Testis (tissue), 3 donors: ENCODE data around the gene GRM7. TPM values are rescaled to one million over a fixed set of nuclear protein-coding genes. Genes with fewer than 3 reads are reported as not detected.

Source experiments
- DNase-seq: peaks from one replicate; pipeline ENCODE4 v3.0.0-alpha.2; 2019
- H3K27ac ChIP-seq, 2 donors: fragments of 200-600 bp; sonication (generic); one replicate each; pipeline ENCODE4 v1.5.1; 2019
- H3K27me3 ChIP-seq: fragments of 200-600 bp; sonication (generic); one replicate; pipeline ENCODE4 v1.5.1; 2019
- H3K36me3 ChIP-seq: fragments of 200-600 bp; sonication (generic); one replicate; pipeline ENCODE4 v1.5.1; 2017; ENCODE audit warnings: low read depth; ENCODE audit errors: missing control alignments
- H3K4me1 ChIP-seq: fragments of 200-600 bp; sonication (generic); one replicate; pipeline ENCODE4 v1.5.1; 2019
- H3K4me3 ChIP-seq, 2 donors: fragments of 200-600 bp; sonication (generic); one replicate each; pipeline ENCODE4 v1.5.1; 2017 to 2019
- H3K9me3 ChIP-seq: fragments of 200-600 bp; sonication (generic); one replicate; pipeline ENCODE4 v1.5.1; 2017
- CTCF ChIP-seq, 3 experiments: fragments of 450-650 bp in 2 of 3; fragments of 200-600 bp in 1 of 3; sonication (generic) in 1 of 3; IDR thresholded peaks; one replicate each; pipeline ENCODE4 v1.5.1; 2016 to 2019; ENCODE audit warnings: antibody characterized with exemption in 3 of 3, mild to moderate bottlenecking in 2 of 3, moderate library complexity in 1 of 3
- POLR2A ChIP-seq: fragments of 450-650 bp; IDR thresholded peaks from one replicate; pipeline ENCODE4 v1.6.1; 2017; ENCODE audit warnings: antibody characterized with exemption, mild to moderate bottlenecking, moderate library complexity
- WGBS, 2 donors: methylation state at CpG; one replicate each; pipeline ENCODE4 v1.1.5; 2018; 5-methylcytosine and 5-hydroxymethylcytosine counted together
- intact Hi-C: fragments of 100-400 bp; cut with DNase I; formaldehyde crosslinking; loops from one replicate; pipeline ENCODE4 v1.15.1; 2023; ENCODE audit warnings: low total_unique reads
- polyA plus RNA-seq: library from polyadenylated mRNA; stranded (reverse); fragments of 350-450 nt; fragmentation: Illumina TruSeq; extraction: RNeasy Lipid Tissue Mini Kit (QIAGEN cat#74804); gene quantifications from one replicate; pipeline ENCODE4 v1.2.3, GENCODE V29; 2014; ENCODE audit warnings: low read depth, low replicate concordance; ENCODE audit not compliant: insufficient read depth
- total RNA-seq, 2 donors: library from RNA; depleted of rRNA; stranded (reverse); fragments of >200 nt; gene quantifications; one replicate each; pipeline ENCODE4 v1.2.3, GENCODE V29; 2016

The GRM7 gene
- total and polyA plus RNA-seq, 3 donors from 2014 or later = 2.0 to 3.2 (median 2.7) TPM

- intact Hi-C loops = no loop called here
These were observed 560.1 kb downstream of the GRM7 start for GRCh38 chr3:7421065-7421464.

GRCh38 chr3:7423036-7423435, 562.1 kb downstream of the GRM7 start:
- H3K36me3 ChIP-seq = no peaks in the 10 kb centered on the region
- intact Hi-C loops = no loop called here
- no peak for DNase-seq
- no peaks in the 10 kb centered on the region for H3K9me3 ChIP-seq
- WGBS, 2 donors = 50 to 69% methylated on average over 2 of the region's 2 CpGs
- no peak overlapping the region for H3K27ac ChIP-seq
- H3K27me3 ChIP-seq = no peaks in the 10 kb centered on the region
- no peak for TF ChIP-seq POLR2A
- no peak for TF ChIP-seq CTCF (IDR thresholded peaks at IDR 0.05)
- no peaks in the 10 kb centered on the region for H3K4me1 ChIP-seq
- no peak overlapping the region for H3K4me3 ChIP-seq

More at GRCh38 chr3:7421065-7421464, 560.1 kb downstream of the GRM7 start:
- Histone ChIP-seq H3K9me3 (no peaks in the 10 kb centered on the region), H3K27ac (no peak overlapping the region), H3K4me1 (no peaks in the 10 kb centered on the region), H3K4me3 (no peak overlapping the region), H3K27me3 (no peaks in the 10 kb centered on the region), H3K36me3 (no peaks in the 10 kb centered on the region)
- no peak for DNase-seq
- no peak for TF ChIP-seq POLR2A
- TF ChIP-seq CTCF (IDR thresholded peaks at IDR 0.05) = no peak
- 91 to 97% methylated on average over 1 of the region's 1 CpG for WGBS, 2 donors

GRCh38 chr3:7423995-7424394, 563.1 kb downstream of the GRM7 start:
- Histone ChIP-seq H3K4me1 (no peaks in the 10 kb centered on the region), H3K9me3 (no peaks in the 10 kb centered on the region), H3K27ac (no peak overlapping the region), H3K27me3 (no peaks in the 10 kb centered on the region), H3K36me3 (no peaks in the 10 kb centered on the region), H3K4me3 (no peak overlapping the region)
- 82 to 87% methylated on average over 4 of the region's 4 CpGs for WGBS, 2 donors
- intact Hi-C loops = no loop called here
- no peak for DNase-seq
- TF ChIP-seq POLR2A = no peak
- no peak for TF ChIP-seq CTCF (IDR thresholded peaks at IDR 0.05)

GRCh38 chr3:7428206-7428718, 567.3 kb downstream of the GRM7 start:
- H3K9me3 ChIP-seq = no peaks in the 10 kb centered on the region
- DNase-seq = no peak
- intact Hi-C loops = no loop called here
- H3K27ac ChIP-seq = no peak overlapping the region
- H3K4me1 ChIP-seq = no peaks in the 10 kb centered on the region
- no peaks in the 10 kb centered on the region for H3K36me3 ChIP-seq
- H3K27me3 ChIP-seq = no peaks in the 10 kb centered on the region
- H3K4me3 ChIP-seq = no peak overlapping the region
- TF ChIP-seq POLR2A (no peak), CTCF (IDR thresholded peaks at IDR 0.05) (no peak)
- 48 to 81% methylated on average over 1 of the region's 1 CpG for WGBS, 2 donors

GRCh38 chr3:7432610-7433009, 571.7 kb downstream of the GRM7 start:
- 86 to 95% methylated on average over 2 of the region's 2 CpGs for WGBS, 2 donors
- intact Hi-C loops = no loop called here
- no peaks in the 10 kb centered on the region for H3K4me1 ChIP-seq

More at GRCh38 chr3:7432610-7433009, 571.7 kb downstream of the GRM7 start:
- Histone ChIP-seq H3K36me3 (no peaks in the 10 kb centered on the region), H3K9me3 (no peaks in the 10 kb centered on the region), H3K27me3 (no peaks in the 10 kb centered on the region), H3K4me3 (no peak overlapping the region), H3K27ac (no peak overlapping the region)
- no peak for DNase-seq
- TF ChIP-seq POLR2A = no peak
- no peak for TF ChIP-seq CTCF (IDR thresholded peaks at IDR 0.05)
